ENCODE data around the gene FAHD1.
A peak's percentile ranks its signal among the peaks of the same experiment; 100 is the strongest.
"Not testable (repeated sequence)": the region's sequence is repeated elsewhere in the genome, so short reads cannot be mapped to it uniquely, and the experiment has no call there.

FAHD1 gene

DNA sequence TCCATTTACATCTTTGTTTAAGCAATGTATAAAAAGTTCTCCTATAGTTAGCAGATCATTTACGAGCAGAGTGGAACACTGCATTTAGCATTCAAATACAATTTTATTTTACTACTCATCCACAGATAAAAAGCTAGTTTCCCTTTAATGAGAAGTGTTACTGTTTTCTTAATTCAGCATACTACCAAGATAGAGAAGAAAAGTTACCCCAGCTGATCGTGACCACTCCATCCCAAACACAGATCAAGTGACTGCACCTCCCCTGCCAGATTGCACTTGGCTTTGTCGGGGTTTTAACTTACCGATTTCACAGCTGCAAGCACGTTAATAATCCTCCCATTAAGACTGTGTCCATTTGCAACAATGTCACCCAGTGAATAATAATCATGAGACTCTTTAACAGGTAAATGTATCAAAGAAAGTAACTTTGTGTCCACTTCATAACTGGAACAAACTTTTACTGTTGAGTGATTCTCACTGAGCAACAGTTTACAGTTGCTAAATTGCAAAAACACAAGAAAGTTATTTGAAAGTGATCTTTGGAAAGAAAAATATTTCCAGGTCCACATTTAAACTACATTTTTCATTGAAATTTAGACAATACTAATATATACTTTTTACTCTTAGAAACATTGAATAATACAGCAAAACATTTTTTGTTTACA, 30.6 kb downstream of the FAHD1 start:
- no peak for DNase-seq

DNA sequence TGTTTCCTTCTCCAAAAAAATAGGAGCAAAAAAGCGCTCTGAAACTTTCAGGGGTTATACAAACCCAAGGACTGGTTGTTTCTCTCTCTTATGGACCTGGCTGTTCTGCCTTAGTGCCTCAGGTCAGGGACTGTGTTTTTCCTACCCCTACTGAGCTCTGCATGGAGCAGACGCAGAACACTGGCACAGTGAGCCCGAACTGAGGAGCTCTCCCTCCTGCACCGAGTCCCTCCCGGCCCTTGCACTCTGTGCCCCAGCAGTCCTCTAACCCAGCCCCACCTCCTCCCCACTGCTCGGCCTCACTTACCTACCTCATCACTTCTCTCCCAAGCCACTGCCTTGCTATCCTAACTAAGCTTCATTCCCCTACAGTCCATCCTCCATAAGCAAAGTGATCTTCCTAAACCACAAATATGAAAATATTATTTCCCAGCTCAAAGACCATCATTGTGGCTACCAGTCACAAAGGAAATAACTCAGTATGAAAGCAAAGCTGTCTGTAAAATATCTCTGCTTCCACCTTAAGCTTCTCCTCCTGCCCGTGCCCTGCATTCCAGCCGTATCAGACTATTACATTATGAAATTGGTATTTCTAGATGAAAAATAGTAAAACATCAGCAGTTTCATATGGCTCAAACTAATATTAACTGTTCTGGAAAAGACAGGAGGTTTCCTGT, 31.3 kb downstream of the FAHD1 start:
- no peak for DNase-seq

DNA sequence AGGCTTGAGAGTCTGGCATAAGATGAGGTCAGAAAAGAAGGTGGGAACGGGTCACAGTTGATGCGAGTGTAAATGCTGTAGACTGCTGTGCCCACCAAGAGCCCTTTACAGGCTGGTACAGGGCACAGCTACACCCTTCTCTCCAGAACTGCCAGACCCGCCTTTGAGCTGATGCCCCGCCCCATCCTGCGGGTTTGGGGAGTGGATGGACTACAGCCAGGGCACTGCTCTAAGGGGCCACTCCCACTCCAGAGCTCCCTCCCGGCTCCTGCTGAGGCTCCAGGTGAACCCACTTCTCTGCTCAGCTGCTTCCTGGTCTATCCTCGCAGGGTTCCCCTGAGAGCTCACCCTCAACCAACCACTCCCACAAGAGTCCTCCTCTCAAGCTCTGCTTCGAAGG, 32.6 kb downstream of the FAHD1 start:
- no peak for DNase-seq

DNA sequence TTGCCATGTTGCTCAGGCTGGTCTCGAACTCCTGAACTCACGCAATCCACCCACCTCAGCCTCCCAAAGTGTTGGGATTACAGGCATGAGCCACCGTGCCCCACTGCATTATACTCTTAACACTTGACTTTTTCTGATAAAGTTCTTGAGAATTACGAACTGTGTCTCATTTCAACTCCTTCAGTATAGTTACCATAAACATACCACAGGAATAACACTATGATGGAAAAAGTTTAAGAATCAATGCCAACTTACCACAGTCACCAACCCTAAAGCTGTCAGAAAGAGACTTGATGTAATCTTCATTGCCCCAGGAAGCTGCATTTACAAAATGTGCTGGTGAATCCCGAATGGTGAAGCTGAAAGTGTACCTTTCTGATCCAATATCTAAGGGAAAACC, 34.7 kb downstream of the FAHD1 start:
- DNase-seq, result no peak

DNA sequence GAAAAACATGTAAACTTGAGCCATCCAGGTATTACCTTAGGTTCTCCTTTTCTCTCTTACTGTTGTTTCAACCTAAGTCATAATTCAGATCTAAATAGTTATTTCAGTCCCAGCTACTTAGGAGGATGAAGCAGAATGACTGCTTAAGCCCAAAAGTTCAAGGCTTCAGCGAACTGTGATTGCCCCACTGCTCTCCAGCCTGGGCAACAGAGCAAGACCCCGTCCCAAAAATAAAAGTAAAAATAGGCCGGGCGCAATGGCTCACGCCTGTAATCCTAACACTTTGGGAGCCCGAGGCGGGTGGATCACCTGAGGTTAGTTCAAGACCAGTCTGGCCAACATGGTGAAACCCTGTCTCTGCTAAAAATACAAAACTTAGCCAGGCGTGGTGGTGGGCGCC, 35.4 kb downstream of the FAHD1 start:
- no peak for DNase-seq

DNA sequence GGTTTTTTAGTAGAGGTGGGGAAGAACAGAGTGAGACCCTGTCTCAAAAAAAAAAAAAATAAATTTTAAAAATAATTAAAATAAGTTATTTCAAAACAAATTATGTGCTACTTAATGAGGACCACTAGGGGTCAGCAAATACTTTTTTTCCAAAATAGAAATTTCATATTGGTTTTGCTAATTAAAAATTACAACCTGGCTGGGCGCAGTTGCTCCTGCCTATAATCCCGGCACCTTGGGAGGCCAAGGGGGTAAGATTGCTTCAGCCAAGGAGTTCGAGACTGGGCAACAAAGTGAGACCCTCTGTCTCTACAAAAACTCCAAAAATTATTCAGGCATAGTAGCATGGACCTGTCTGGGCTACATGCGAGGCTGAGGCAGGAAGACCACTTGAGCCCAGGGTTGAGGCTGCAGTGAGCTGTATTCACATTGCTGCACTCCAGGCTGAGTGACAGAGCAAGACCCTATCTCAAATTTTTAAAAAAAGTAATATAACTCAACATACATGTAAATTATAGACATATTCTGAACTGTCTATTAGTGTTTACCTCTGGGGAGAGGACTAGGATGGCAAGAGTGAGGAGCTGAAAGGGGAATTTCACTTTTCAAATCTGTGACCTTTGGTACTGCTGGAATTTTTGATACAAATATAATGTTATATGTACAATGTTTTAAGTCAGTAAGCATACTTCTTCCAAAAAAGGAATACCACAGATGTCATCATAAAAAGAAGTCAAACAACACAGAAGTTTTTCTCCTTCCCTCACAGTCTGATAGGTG, 36.9 kb downstream of the FAHD1 start:
- DNase-seq, result peak; percentile 11

DNA sequence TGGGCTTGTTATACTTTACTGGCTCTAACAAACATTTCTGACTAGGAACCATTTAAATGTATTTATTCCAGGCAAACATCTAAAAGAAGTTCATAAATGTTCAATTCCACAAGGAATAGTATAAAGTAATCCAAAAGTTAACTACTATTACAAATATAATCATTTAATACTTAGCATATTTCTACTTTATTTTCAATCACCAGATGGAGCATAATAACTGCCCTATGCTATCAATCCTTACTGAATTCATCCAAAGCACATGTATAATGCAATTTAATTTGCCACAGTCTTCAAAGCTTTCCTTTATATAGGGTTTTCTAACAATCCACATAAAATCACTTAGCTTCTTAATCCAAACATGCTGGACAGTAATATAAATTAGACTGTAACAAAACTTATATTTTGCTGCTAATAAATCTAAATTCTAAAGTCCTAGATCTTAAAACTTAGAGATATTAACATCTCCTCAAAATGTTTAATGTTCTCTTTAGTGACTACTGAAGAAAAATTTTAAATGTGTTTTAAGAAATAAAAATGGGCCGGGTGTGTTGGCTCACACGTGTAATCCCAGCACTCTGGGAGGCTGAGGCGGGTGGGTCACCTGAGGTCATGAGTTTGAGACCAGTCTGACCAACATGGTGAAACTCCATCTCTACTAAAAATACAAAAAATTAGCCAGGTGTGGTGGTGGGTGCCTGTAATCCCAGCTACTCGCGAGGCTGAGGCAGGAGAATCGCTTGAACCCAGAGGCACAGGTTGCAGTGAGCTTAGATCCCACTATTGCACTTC, 39.1 kb downstream of the FAHD1 start:
- no peak for DNase-seq

DNA sequence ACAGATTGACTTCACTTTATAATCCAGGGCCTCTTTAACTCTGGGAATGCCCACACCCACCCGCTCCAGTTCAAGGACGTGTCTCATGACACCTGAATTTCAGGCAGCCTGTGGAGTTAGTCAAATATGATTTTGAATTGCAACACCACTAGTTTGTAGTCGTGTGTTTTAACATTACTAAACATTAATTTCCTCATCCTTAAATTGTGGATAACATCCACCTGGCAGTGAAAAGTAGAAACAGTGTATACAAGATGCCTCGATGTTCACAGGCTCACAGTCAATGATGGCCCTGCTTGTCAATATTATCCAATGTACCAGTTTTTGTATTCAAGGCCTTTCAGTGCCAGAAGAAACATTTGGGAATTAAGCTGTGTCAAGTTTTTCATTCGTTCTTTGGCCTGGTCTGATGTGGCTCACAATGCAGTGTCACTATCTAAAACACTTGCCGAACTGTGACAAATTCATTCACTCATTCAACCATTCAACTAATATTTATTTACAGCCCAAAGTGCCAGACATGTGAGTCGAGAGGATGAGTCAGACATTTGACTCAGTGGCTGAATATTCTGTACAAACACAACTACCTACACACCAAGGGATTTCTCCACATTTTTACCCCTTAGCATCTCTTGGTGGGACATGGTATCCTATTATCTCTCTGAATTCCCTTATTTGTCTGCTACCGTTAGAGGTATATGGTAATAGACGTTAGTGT, 43.5 kb downstream of the FAHD1 start:
- DNase-seq, result no peak

DNA sequence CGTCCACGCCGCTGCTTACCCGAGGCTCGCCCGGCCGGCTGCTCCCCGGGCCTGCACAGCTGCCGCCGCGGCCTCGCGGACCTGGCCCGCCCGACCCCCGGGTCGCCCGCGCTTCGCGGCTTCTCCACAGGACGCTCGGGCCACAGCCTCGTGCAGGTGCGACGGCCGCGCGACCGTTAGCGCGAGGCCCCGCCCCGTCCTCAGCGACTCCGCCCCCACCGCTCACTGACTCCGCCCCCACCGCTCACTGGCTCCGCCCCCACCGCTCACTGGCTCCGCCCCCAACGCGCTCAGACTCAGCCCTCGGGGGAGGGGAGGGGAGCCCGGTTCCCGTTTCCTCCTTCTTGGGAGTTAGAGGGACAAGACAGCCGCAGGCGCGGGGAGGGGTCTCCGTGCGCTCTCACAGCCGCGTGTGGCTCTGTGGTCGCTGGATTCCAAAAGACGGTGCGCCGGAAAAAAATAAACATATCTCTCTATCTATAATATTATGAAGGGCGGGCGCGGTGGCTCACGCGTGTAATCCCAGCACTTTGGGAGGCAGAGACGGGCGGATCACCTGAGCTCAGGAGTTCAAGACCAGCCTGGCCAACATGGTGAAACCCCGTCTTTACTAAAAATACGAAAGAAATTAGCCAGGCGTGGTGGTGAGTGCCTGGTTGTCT, 45.1 kb downstream of the FAHD1 start, which contains the start of gene MEIOB:
TSS of gene MEIOB (minus strand) at position 191 of the 662 bp plus-strand sequence. CDS start 3,989 bp downstream, outside the sequence.
- DNase-seq, result no peak

DNA sequence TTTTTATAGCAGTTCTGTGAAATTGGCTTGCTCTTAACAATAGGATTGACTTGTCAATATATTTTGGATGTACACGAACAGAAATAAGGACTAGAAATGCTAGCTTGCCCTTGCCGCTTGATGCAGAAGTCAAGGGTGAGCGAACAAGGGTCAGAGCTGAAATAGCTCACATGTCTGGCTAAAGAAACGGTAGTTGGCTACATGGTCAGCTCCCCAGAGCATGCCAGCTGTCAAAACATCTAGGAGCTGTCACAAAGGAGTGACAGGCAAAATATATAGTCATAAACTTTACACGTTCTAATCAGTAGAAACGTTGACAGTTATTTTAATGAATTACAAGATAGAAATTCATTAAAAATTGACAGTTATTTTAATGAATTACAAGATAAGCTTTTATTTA, 47.8 kb downstream of the FAHD1 start:
- no peak for DNase-seq

DNA sequence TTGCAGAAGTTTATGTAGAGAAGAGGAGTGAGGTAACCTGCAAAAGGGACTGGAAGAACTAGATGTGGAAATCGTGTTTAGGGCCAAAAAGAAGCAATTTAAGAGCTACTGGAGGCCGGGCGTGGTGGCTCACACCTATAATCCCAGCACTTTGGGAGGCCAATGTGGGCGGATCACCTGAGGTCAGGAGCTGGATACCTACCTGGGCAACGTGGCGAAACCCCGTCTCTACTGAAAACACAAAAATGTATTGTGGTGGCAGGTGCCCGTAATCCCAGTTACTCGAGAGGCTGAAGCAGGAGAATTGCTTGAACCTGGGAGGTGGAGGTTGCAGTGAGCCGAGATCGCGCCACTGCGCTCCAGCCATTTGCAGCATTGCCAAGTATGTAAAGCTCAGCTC, 49.1 kb downstream of the FAHD1 start:
- DNase-seq, result not testable (repeated sequence)

DNA sequence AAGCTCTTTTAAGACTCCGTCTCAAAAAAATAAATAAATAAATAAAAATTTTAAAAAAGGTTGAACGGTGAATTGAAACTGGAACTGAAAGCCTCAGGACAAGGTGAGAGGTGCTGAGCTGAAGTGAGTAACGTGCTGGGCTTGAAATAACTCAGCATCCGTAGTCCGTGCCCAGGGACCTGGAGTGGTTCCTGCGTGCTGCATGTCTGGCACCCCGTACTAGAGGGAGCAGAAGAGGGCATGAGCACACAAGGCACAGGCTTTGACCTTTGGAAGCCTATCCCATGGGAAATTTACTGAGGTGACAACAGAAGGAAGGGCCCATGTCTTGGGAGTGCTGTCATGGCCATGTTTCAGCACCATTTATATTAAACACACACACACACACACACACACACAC, 49.5 kb downstream of the FAHD1 start:
- no peak for DNase-seq

DNA sequence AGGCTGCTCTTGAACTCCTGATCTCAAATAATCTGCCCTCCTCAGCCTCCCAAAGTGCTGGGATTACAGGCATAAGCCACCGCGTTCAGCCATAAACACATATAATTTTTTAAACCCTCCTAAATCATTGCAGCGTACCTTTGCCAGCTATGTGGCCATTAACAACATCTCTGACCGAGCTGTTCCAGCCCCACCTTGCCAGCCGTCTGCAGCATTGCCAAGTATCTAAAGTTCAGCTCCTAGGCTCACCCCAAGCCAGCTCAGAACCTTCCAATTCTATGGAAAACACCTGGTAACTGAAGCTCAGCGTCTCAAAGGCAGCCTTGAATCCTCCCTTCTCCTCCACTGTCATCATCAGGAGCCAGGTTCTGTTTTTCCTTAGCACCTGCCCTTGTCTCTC, 50.1 kb downstream of the FAHD1 start:
- no peak for DNase-seq

DNA sequence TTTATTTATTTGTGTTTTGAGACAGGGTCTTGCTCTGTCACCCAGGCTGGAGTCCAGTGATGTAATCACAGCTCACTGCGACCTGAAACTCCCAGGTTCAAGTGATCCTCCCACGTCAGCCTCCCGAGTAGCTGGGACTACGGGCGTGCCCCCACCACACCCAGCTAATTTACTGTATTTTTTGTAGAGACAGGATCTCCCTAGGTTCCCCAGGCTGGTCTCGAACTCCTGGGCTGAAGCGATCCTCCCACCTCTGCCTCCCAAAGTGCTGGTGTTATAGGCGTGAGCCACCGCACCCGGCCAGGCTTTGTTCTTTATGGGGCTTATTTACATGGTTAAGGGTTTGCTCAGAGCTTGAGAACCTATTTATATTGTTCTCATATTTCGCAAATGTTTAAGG, 50.8 kb downstream of the FAHD1 start:
- no peak for DNase-seq

DNA sequence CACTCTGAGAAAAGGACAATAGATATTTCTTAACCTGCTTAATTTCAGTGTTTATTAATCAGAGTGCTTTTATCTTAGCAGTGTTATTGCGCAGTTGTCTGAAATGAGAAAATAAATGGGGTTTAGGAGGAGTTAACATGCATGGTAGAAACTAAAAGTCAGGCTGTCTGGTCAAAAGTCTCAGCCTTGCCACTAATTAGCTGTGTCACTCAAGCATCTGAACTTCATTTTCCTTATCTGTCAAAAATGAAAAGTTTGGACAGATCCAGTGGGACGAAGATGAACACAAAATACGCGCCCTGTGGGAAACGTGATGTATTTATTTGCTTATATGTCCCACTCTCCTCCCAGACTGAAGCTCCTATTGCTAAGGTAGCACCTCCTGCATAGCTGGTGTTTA, 51.2 kb downstream of the FAHD1 start:
- DNase-seq, result no peak

Data from NCI-H1694 (cell line).